Skin epidermis (tissue), 12 donors: ENCODE data around the gene SLC25A29.
"Not testable (repeated sequence)": the region's sequence is repeated elsewhere in the genome, so short reads cannot be mapped to it uniquely, and the experiment has no call there.

Experiments
- H3K27ac ChIP-seq, 21 experiments: fragments of 200-600 bp; sonication (generic) in 11 of 21; one replicate each; pipeline ENCODE4 v1.5.0; 2020; ENCODE audit warnings: mild to moderate bottlenecking in 3 of 21, inconsistent platforms in 2 of 21, moderate library complexity in 2 of 21
- H3K4me3 ChIP-seq, 7 experiments: fragments of 200-600 bp; sonication (generic) in 2 of 7; one replicate each; pipeline ENCODE4 v1.5.0; 2020; ENCODE audit warnings: inconsistent platforms in 2 of 7, mild to moderate bottlenecking in 2 of 7, moderate library complexity in 1 of 7

Gene SLC25A29

DNA sequence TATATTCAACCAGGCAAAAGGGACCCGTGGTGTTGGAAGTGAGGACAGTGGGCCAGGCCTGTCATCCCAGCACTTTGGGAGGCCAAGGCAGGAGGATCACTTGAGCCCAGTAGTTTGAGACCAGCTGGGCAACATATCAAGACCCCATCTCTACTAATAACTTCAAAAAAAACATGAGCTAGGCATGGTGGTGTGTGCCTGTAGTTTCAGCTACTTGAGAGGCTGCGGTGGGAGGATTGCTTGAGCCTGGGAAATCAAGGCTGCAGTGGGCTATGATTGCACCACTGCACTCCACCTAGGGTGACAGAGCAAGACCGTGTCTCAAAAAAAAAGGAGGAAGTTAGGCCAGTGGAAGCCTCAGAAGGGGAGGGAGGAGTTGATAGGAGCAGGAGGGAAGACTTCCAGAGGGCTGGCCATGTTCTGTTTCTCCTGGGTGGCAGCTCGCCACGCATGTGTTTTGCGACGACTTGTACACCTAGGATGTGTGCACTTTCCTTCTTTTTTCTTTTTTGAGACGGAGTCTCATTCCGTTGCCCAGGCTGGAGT lies 10.1 kb downstream of the SLC25A29 start:
- Histone ChIP-seq H3K27ac (no peak overlapping the region), H3K4me3 (no peak overlapping the region)

DNA sequence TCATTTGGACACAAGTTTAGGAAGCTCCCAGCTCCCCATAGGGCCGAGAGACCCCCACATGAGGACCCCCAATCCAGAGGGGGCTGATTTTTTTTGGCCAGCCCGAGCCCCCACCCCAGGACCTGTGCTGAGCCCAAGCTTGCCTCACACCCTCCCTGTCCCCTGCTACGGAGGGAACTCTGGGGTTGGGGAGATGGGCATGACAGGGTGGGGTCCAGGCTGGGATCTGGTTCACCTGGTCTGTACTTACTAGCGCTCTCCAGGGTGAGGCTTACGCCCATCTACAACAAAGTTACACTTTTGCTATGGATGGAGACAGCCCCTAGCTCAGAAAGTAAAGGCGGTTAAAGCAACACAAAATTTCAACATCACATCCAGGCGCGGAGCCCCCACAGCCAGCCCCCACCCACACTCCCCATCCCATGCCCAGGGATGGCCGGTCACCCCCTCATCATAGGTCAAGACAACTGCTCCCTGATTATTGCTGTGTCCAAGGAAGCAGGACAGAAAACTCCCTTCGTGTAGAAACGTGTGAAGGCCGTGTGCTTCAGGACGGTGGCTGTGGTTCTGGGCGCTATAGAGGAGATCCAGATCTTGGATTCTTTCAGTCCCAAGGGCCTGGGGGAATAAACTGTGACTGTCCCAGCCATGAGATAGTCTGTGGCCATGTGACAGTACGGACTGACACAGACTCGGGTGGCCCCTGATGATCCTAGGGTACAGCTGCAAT lies 10.7 kb downstream of the SLC25A29 start:
- Histone ChIP-seq H3K4me3 (no peak overlapping the region), H3K27ac (peak overlapping the region in 1 of 21 experiments; percentile 1)

DNA sequence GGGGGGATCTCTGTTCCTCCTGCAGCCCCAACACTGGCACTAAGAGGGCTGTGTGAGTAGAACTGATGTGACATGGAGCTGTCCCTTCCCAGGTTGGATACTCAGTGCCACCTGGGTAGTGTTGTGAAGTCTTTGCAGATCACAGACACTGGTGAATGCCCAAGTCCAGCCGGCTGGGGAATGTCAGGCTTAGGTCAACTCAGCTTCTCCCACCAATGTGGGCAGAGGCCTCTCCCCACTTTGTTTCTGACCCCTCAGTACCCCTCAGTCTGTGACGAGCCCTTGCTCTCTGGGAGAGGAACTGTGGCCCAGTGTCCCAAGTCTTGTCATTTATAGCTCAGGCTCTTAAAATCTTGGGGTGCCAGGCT lies 11.3 kb downstream of the SLC25A29 start:
- Histone ChIP-seq H3K4me3 (no peak overlapping the region), H3K27ac (peak overlapping the region in 1 of 21 experiments; percentile 1)

DNA sequence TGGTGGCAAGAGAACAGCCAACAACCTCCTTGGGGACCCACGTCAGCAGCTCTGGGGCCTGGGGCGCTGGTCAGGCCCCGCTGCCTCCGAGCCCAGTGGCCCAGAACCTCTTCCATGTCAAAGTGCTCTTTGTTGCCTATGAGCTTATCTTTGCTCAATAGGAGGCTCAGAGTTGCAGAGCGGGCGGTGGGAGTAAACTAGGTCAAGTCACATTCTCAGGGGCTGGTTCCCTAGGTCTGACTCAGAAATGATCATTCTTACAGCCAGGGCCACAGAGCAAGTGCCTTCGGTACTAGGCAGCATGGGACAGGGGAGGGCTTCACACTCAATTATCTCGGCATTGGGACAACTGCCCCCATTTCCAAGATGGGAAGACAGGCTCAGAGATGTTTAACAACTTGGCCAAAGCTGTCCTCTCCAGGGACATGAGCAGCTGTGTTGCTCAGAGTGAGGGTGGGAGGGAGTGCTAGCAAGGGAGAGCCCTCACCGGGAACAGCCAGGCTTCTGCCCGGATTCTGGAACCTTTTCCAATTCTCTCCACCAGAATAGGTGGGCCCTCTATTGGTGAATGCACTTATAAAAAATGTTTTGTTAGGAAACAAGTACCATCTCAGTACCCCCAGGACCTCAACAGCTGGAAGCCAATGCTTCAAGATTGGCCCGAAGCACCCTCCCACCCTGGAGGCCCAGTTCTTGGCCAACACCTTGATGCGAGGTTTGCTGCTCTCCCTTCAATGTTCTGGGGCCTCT lies 11.9 kb downstream of the SLC25A29 start:
- no peak overlapping the region for H3K4me3 ChIP-seq
- peak overlapping the region in 1 of 21 experiments; percentile 1 for H3K27ac ChIP-seq

DNA sequence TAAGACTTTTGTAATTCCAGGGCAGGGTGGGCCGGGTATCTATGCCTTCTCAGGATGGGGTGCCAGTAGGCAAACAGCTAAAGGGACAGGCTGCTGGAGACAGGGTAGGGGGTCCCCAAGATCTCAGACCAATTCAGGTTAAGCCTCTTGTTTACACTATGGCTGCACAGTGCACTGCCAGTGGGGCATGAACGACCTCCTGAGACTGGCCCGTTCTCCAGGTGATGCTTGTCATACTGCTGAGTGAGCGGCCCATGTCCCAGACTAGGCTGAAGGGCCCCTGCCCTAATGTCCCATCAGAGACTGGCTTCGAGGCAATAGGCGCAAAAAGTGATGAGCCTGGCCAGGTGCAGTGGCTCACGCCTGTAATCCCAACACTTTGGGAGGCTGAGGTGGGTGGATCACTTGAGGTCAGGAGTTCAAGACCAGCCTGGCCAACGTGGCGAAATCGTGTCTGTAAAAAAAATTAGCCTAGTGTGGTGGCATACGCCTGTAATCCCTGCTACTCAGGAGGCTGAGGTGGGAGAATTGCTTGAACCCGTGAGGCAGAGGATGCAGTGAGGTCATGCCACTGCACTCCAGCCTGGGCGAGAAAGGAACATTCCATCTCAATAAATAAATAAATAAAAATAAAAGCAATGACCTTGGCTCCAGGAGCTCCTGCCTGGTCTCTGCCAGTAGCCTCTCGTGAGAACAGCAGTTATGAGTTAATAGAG lies 12.6 kb downstream of the SLC25A29 start:
- no peak overlapping the region for H3K27ac ChIP-seq
- H3K4me3 ChIP-seq: no peak overlapping the region

DNA sequence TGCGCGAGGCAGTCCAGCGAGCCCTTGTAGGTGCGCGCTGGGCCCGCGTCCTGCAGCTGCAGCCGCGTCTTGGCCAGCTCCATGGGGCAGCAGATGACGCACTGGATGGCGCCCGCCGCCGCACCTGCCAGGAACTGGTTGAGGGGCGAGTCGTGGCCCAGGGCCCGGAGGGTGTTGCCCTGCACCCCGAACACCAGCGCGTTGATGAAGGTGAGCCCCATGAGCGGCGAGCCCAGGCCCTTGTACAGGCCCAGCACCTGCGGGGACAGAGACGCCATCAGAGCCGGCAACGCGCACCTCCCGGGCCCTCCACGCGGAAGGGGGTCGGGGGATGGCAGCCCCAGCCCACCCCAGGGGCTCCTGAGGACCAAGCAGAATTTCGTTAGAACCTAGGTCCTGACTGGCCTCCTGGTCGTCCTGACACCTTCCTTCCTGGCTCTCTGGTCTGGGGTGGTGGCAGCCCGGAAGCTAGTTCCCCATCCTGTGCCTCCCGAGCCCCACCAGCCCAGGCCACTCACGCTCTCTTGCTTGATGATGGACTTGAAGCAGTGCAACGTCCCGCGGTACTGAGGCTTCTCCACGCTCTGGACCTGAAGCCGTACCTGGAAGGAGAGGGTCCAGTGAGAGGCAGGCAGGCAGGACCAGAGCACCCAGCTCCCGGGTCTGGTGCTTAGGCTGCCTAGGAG lies 13.3 kb downstream of the SLC25A29 start:
- Histone ChIP-seq H3K27ac (no peak overlapping the region), H3K4me3 (no peak overlapping the region)

DNA sequence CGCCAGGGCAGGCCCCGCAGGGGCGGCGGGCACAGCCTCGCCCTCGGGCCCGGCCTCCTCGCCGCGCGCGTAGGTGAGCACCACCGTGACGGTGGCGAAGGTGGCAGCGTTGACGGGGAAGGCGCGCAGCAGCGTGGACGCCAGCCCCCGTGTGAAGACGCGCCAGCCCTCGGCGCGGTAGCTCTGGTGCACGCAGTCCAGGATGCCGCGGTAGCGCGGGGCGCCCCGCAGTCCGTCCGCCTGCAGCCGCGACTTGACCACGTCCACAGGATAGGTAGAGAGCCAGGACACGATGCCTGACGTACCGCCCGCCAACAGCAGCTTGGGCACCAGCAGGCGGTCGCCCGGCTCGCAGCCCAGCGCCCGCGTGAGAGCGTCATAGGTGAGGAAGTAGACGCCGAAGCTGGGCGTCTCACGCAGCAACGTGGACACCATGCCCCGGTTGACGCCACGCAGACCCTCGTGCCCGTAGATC lies 13.9 kb downstream of the SLC25A29 start:
- no peak overlapping the region for H3K27ac ChIP-seq
- no peak overlapping the region for H3K4me3 ChIP-seq

DNA sequence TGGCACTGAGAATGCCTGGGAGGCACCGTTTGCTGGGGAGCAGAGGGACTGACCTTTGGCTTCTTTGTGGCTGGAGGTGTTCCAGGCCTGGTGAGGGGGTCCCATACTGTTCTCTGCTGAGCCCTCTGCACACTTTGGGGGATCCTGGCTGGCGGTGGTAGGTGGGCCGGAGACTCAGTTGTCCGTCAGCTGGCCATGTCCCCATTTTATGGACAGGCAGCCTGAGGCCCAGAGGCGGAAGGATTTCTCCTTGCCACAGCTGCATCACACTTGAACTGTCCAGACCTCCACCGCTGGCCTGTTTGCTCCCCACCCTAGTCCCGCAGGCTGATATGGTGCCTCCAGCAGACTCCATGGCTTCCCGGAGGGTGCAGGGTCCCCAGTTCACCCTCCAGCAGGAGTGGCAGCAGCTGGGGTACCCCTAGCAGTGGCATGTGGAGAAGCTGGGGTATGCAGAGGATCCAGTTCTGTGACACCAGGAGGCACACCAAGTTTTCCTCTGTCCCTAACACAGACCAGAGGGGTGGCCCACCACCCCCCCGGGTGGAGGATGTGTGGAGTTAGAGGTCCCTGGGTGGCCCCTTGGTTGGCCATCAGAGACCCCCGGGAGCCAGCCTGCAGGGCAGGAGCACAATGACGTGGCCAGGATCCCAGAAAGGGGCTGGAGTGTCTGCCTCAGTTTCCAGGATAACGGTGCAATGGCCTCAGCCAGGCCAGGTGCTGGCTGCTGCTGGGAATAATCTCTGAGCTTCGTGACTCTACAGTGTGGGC lies 14.8 kb downstream of the SLC25A29 start:
- no peak overlapping the region for H3K27ac ChIP-seq

DNA sequence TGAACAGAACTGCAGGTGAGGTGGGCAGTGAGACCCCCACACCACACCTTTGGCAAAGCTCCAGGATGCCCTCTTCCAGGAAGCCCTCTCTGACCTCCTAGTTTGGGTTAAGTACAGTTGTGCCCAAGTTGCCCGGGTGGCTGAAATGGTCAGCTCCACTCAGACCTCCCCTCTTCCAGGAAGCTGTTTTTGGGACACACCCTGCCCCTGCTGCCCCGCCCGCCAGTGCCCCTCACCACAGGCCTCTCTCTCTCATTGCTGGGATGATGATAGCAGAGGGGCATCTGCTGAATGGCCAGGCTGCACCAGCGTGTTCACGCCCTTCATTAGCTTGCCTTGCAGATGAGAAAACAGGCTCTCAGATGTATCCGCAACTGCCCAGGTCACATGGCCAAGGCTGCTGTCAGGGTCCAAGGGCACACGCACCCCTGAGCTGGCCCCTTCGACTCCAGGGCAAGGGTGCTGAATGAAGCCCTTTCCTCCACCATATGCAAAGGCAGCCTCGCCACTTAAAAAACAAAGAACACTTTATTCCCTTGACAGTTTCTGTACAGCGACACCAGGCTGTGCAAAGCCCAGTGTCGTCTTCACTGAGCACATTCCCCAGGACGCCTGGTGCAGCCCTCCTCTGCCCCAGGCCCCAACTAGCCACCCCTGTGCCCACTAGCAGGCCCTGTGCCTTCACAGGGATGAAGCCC lies 15.5 kb downstream of the SLC25A29 start:
- peak overlapping the region in 2 of 21 experiments; percentile 31 to 55 for H3K27ac ChIP-seq

More for the DNA sequence above, 14.8 kb downstream of the SLC25A29 start:
- no peak overlapping the region for H3K4me3 ChIP-seq

DNA sequence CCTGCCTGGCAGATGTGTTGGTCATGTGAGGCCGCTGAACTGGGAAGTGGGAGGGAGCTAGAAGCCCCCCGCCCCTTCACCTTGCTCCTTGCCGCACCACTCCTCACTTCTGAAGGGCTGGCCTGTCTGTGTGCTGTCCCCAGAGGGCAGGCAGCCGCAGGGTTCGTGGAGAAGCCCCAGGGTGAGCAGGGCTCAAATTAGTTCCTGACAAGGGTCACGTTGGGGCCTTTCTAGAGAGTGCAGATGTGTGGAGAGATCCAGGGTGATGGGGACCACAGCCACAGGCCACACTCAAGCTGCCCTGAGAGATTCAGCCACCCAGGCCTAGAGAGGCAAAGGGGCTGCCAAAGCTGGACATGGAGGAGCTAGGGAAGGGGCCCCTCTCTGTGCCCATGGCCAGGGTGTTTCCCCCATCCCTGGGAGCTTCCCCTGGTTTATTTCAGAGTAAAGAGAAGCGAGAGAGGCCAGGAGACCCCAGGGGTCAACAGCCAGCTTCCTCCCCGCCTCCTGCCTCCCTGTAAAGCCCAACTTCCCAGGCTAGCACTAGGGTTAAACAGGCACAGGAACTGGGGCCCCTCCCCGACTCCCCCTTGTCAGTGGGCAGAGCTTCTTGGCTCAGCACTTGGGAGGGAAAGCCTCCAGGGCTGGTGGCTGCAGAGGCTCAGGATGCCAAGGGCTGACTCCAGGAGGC lies 16.2 kb downstream of the SLC25A29 start:
- H3K4me3 ChIP-seq: no peak overlapping the region
- peak overlapping the region in 4 of 21 experiments; percentile 1 to 55 (median 18) for H3K27ac ChIP-seq

More for the DNA sequence above, 15.5 kb downstream of the SLC25A29 start:
- H3K4me3 ChIP-seq: no peak overlapping the region

DNA sequence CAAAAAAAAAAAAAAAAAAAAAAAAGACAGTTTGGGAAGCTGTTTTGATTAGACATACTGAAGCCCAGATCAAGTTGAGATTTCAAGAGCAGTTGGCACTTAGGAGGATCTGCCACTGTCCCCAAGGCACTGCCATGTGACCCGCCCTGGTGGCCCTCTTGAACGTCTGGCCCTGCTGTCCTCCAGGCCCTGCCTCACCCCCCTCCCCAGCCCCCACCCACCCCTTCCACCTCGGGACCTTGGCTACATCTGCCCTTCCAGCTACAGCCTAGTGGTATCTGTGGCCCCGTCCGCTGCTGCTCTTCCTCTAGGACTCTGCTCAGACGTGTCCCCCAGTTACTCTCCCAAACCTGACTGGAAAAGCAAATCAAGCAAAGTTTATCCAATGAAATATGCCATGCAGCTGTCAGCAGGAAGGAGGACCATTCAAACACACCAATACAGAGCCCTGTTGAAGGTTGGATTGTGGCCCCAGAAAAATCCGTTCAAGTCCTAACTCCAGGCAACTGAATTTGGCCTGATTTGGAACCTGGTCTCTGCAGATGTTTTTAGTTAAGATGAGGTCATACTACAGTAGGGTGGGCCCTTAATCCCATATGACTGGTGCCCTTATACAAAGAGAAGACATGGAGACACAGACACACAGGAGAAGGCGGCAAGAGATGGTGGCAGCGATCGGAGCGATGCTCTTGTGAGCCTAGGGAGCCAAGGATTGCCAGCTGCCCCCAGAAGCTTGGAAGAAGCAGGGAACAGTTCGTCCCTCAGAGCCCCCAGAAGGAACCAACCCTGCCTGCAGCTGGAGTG lies 17.7 kb downstream of the SLC25A29 start:
- no peak overlapping the region for H3K27ac ChIP-seq

DNA sequence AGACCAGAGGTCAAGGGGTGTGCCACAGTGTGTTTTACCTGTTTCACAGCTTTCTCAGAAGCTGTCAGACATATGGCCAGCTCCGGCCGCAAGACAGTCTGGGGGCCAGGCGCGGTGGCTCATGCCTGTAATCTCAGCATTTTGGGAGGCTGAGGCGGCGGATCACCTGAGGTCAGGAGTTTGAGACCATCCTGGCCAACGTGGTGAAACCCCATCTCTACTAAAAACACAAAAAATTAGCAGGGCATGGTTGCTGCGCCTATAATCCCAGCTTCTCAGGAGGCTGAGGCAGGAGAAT lies 18.3 kb downstream of the SLC25A29 start:
- H3K27ac ChIP-seq, H3K4me3 ChIP-seq: not testable (repeated sequence)

More for the DNA sequence above, 17.7 kb downstream of the SLC25A29 start:
- H3K4me3 ChIP-seq: no peak overlapping the region

DNA sequence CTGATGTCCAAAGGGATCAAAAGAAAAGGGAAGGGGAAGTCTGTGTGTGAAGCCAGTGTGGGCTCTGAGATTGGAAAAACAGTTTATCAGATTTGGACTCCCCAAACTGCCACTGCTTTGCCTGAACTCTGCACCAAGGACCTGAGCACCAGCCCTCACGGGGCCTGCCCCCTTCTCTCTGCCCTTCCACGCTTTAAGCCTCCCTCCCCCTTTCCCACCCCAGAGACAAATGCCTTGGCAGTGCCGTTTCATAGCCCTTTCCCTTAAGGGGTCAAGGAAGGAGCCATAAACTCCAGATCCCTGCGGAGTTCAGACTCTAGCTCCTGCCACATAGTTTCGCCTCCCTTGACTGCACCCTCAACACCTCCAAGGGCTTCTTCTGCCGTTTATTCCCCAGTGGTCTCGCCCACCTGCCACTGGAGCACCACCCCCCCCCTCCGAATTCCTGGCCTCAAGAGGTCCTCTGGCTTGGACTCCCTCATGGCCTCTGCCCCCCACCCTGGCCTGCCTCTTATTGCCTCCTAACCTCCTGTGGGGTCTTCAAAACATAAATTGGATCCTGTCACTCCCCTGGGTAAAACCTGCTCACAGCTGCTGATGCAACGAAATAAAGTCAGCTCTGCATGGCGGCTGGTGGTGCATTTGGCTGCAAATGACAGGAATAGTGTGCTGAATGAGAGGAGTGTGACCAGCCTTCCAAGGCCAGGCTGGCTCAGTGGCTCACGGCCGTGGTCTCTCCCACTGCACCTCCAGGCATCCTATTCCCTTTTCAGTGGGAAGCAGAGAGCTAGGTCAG lies 18.8 kb downstream of the SLC25A29 start:
- Histone ChIP-seq H3K4me3 (no peak overlapping the region), H3K27ac (no peak overlapping the region)

DNA sequence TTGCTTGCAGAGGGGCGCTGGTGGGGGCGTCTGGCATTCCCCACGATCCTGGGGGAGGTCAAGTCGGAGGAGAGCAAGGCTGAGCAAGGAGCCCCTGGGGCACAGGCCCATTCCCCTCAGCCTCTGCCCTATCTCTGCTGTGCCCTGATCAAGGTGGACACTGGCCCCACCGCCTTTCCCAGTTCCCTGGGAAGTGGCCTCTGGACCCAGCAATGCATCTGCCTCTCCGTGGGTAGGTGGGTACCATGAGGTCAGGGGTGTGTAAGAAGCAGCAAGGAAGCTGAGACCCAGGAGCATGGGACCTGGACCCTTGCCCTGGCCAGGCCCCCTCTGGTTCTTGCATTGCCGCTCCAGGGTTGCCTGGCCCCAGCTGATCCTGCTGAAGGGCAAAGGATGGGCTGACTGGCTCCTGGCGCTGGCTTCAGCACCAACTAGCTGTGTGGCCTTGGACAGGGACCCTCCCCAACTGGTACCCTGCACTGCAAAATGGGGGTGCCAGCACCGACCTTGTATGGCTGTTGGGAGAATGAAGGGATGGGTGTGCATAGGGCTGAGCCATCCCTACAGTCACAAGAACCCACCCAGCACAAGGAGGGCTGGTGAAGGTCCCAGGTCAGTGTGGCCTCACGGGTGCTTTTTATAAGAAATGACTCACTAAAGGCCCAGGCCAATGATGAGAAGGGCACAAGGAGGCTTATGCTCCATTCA lies 19.6 kb downstream of the SLC25A29 start:
- Histone ChIP-seq H3K4me3 (no peak overlapping the region), H3K27ac (no peak overlapping the region)

DNA sequence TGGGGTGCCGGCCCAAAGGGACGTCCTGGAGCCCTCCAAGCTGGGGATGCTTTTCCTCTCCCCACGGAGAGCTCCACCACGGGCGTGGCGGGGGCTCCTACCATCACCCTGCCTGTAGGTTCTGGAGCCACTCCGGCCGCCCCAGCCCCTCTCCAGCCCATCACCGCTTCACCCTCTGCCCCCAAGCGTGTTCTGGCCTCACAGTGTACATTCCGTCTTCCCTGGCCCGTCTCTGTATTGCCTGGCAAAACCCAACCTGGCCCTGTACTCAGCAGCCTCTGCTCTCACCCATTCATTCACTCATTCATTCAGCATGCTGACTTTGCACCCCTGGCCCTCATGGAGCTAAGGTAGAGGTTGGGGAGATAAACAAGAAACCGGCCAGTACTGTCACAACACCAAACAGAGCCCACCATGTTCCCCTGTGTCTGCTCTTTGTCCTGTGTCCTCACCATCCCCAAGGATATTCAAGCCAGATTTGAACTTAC lies 20.3 kb downstream of the SLC25A29 start:
- peak overlapping the region; percentile 60 to 92 (median 75) for H3K4me3 ChIP-seq
- peak overlapping the region in 20 of 21 experiments; percentile 75 to 97 (median 88) for H3K27ac ChIP-seq
